ENCODE data around the gene F11. TPM values are rescaled to one million over a fixed set of nuclear protein-coding genes. Genes with fewer than 3 reads are reported as not detected.
"Not testable (repeated sequence)": the region's sequence is repeated elsewhere in the genome, so short reads cannot be mapped to it uniquely, and the experiment has no call there.

F11 gene
- total RNA-seq, 6 experiments from 2014 or later, result not detected

DNA sequence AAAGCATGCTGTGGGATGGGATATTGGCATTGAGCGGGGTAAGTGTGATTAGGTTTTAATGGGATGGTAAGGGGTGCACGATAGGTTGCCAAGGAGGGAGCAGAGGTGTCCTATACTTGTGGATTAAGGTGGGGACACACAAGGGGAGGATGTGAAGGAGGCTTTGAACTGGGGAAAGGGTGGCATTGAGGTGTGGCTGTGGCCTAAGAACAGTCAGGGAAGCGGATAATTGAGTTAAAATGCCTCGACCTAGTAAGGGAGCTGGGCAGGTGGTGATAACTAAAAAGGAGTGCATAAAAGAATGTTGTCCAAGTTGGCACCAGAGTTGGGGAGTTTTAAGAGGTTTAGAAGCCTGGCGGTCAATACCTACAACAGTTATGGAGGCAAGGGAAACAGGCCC is 21.2 kb upstream of the F11 start:
- DNase-seq, result no peak
- no peaks in the 10 kb centered on the region for H3K27me3 Mint-ChIP-seq (ENCODE audit: insufficient read depth)

DNA sequence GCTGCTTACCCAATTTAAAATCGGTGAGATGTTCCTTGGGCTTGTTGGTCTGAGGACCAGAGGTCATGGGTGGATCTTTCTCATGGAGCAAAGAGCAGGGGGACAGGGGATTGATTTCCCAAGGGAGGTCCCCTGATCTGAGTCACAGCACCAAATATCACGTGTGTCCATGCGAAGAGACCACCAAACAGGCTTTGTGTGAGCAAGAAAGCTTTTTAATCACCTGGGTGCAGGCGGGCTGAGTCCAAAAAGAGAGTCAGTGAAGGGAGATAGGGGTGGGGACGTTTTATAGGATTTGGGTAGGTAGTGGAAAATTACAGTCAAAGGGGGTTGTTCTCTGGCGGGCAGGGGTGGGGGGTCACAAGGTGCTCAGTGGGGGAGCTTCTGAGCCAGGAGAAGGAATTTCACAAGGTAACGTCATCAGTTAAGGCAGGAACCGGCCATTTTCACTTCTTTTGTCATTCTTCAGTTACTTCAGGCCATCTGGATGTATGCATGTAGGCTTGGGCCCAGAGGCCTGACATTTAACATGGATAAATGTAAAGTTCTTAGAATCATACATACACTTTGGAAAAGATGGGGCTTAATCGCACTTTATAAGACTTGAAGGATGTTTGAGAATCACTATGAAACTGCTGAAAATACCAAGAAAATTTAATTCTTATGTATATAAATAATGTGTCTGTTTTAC is 18.8 kb upstream of the F11 start:
- not testable (repeated sequence) for DNase-seq; H3K9me3 Mint-ChIP-seq; H3K4me1 Mint-ChIP-seq (ENCODE audit: low read depth); H3K4me3 Mint-ChIP-seq; H3K27me3 Mint-ChIP-seq (ENCODE audit: insufficient read depth); H3K27ac Mint-ChIP-seq; H3K36me3 Mint-ChIP-seq (ENCODE audit: low read depth)

More for the DNA sequence above, 21.2 kb upstream of the F11 start:
- no peak overlapping the region for H3K4me3 Mint-ChIP-seq
- no peaks in the 10 kb centered on the region for H3K36me3 Mint-ChIP-seq (ENCODE audit: low read depth)
- 0 out of 2 replicates have a peak, but pooled peaks cover 4% of the 10 kb centered on the region for H3K9me3 Mint-ChIP-seq
- H3K4me1 Mint-ChIP-seq (ENCODE audit: low read depth), result peaks cover under 1% of the 10 kb centered on the region; the same call in 1 of the 2 replicates
- TF ChIP-seq, protein P1, sequence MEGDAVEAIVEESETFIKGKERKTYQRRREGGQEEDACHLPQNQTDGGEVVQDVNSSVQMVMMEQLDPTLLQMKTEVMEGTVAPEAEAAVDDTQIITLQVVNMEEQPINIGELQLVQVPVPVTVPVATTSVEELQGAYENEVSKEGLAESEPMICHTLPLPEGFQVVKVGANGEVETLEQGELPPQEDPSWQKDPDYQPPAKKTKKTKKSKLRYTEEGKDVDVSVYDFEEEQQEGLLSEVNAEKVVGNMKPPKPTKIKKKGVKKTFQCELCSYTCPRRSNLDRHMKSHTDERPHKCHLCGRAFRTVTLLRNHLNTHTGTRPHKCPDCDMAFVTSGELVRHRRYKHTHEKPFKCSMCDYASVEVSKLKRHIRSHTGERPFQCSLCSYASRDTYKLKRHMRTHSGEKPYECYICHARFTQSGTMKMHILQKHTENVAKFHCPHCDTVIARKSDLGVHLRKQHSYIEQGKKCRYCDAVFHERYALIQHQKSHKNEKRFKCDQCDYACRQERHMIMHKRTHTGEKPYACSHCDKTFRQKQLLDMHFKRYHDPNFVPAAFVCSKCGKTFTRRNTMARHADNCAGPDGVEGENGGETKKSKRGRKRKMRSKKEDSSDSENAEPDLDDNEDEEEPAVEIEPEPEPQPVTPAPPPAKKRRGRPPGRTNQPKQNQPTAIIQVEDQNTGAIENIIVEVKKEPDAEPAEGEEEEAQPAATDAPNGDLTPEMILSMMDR (IDR thresholded peaks at IDR 0.05), result no peak
- no peak overlapping the region for H3K27ac Mint-ChIP-seq

DNA sequence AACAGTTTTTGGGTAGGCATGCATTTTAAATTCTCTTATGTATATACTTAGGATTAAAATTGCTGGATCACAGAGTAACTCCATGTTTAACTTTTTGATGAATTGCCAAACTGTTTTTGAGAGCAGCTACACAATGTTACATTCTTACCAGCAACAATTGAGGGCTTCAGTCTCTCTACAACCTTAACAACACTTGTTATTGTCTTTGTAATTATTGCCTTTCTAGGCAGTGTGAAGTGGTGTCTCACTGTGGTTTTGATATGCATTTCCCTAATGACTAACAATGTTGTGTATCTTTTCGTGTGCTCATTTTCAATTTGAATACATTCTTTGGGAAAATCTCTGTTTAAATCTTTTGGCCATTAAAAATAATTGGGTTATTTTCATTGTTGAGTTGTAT is 17.3 kb upstream of the F11 start:
- H3K36me3 Mint-ChIP-seq (ENCODE audit: low read depth), result no peaks in the 10 kb centered on the region
- H3K27ac Mint-ChIP-seq, result no peak overlapping the region
- TF ChIP-seq, protein P1 (IDR thresholded peaks at IDR 0.05), result no peak
- no peak for DNase-seq
- no peak overlapping the region for H3K4me3 Mint-ChIP-seq
- peaks cover 3% of the 10 kb centered on the region for H3K27me3 Mint-ChIP-seq (ENCODE audit: insufficient read depth)
- H3K4me1 Mint-ChIP-seq (ENCODE audit: low read depth), result peaks cover 6% of the 10 kb centered on the region; the same call in 1 of the 2 replicates
- no peaks in the 10 kb centered on the region; the same call in 1 of the 2 replicates for H3K9me3 Mint-ChIP-seq

DNA sequence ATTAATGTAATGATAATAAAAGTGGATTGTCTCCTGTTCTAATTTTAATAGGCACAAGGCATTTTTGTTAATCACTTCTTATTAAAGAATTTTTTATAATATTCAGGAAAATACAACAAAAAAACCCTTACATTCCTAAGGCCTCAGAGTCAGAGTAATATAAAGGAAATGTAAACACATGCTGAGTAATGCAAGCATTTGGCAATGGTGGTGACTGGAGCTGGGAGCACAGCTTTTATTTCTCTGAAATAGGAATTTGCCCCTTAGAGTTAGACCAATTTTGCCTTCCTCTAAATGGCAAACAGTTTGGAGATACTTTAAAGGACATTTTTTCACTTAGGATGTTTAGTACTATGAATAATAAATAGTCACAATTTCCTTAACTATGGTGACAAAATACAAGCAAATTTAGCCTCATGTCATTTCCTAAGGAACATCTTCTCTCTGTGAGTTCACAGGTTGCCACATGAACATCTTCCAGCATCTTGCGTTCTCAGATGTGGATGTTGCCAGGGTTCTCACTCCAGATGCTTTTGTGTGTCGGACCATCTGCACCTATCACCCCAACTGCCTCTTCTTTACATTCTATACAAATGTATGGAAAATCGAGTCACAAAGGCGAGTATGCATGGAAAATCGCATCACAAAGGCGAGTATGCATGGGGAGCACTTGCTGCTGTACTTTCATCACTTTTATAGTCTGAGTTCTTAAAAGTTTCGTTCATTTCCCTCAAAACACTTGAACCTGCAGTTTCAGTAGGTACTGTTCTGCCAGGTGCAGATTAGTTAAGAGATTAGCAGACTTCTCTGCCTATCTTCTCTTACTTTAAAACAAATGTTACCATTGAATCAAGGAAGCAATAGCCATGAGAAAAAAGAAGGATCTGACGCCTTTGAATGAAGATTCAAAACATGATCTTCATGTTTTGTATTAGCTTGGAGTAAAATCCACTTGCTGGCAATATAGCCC is 15.9 kb upstream of the F11 start:
- TF ChIP-seq, protein P1 (IDR thresholded peaks at IDR 0.05), result no peak
- Mint-ChIP-seq H3K4me3 (no peak overlapping the region), H3K27me3 (ENCODE audit: insufficient read depth) (peaks cover 8% of the 10 kb centered on the region), H3K9me3 (no peaks in the 10 kb centered on the region; the same call in 1 of the 2 replicates), H3K4me1 (ENCODE audit: low read depth) (peaks cover 6% of the 10 kb centered on the region; the same call in 1 of the 2 replicates), H3K27ac (no peak overlapping the region), H3K36me3 (ENCODE audit: low read depth) (no peaks in the 10 kb centered on the region)
- DNase-seq, result no peak

DNA sequence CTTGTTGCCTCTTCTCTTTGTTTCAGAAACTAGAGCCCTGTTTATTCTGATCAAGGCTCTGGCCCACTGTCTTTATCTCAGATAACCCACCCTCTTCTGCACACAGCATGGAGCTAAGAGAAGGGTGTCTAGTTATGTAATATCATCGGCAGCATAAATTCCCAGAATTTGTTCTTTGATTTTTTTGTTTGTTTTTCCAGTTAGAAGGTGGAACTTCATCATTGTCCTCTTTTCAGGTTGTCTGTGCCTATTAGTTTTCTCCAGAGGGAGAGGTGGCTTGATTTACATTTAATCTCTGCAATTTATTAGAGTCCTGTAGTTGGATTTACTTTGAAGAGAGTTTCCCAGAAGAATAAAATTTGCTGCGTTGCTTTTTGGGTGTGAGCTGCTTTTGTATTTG is 15.2 kb upstream of the F11 start:
- Mint-ChIP-seq H3K4me3 (no peak overlapping the region), H3K4me1 (ENCODE audit: low read depth) (peaks cover 6% of the 10 kb centered on the region; the same call in 1 of the 2 replicates), H3K27ac (no peak overlapping the region), H3K36me3 (ENCODE audit: low read depth) (no peaks in the 10 kb centered on the region), H3K27me3 (ENCODE audit: insufficient read depth) (peaks cover 8% of the 10 kb centered on the region), H3K9me3 (no peaks in the 10 kb centered on the region; the same call in 1 of the 2 replicates)
- TF ChIP-seq, protein P1 (IDR thresholded peaks at IDR 0.05), result no peak
- DNase-seq, result no peak

All from HFFc6 (cell line).